Neural cell (in vitro differentiated cells): ENCODE data around the gene KDM3B. TPM values are rescaled to one million over a fixed set of nuclear protein-coding genes. Genes with fewer than 3 reads are reported as not detected.

Experiments
- H2AFZ ChIP-seq: fragments of 200-600, 300-800 bp; sonication (generic), shearing (Covaris generic); 2 replicates; pipeline ENCODE4 v1.6.0; 2014; ENCODE audit warnings: low read depth, mild to moderate bottlenecking, antibody characterized with exemption, low read length, moderate library complexity
- H3F3A ChIP-seq: fragments of 200-600 bp; shearing (Covaris generic); 2 replicates; pipeline ENCODE4 v1.6.1; 2016; ENCODE audit warnings: mild to moderate bottlenecking, moderate library complexity, mixed read lengths, antibody characterized with exemption, low read length; ENCODE audit not compliant: insufficient read depth, poor library complexity, severe bottlenecking
- H3K27ac ChIP-seq: fragments of 200-600, 300-800 bp; sonication (generic), shearing (Covaris generic); 2 replicates; pipeline ENCODE4 v1.5.1; 2014; ENCODE audit warnings: mild to moderate bottlenecking, low read length, moderate library complexity
- H3K27me3 ChIP-seq: fragments of 300-800, 200-600 bp; sonication (generic), shearing (Covaris generic); 2 replicates; pipeline ENCODE4 v1.6.0; 2014; ENCODE audit warnings: mild to moderate bottlenecking, low read depth, low read length, moderate library complexity; ENCODE audit not compliant: insufficient read depth
- H3K36me3 ChIP-seq: fragments of 300-800, 200-600 bp; sonication (generic), shearing (Covaris generic); 2 replicates; pipeline ENCODE4 v1.5.1; 2014; ENCODE audit warnings: mild to moderate bottlenecking, antibody characterized with exemption, low read length, moderate library complexity; ENCODE audit not compliant: insufficient read depth
- H3K4me2 ChIP-seq: fragments of 300-800, 200-600 bp; sonication (generic), shearing (Covaris generic); 2 replicates; pipeline ENCODE4 v1.6.0; 2014; ENCODE audit warnings: mild to moderate bottlenecking, low read length
- H3K4me3 ChIP-seq: fragments of 300-800, 200-600 bp; sonication (generic), shearing (Covaris generic); 2 replicates; pipeline ENCODE4 v1.5.1; 2014; ENCODE audit warnings: mild to moderate bottlenecking, low read length, moderate library complexity
- H3K79me2 ChIP-seq: fragments of 200-600 bp; shearing (Covaris generic); replicated peaks from 2 replicates; pipeline ENCODE4 v1.6.0; 2014; ENCODE audit warnings: mild to moderate bottlenecking, low read length, moderate library complexity; ENCODE audit not compliant: insufficient read depth
- H3K9ac ChIP-seq: fragments of 300-800, 200-600 bp; sonication (generic), shearing (Covaris generic); 2 replicates; pipeline ENCODE4 v1.6.1; 2016; ENCODE audit warnings: mild to moderate bottlenecking, low read length, mixed read lengths
- H3K9me2 ChIP-seq: fragments of 200-600 bp; shearing (Covaris generic); 2 replicates; pipeline ENCODE4 v1.6.1; 2016; ENCODE audit warnings: mild to moderate bottlenecking, low read length, mixed read lengths; ENCODE audit not compliant: insufficient read depth
- H3K9me3 ChIP-seq: fragments of 200-600, 300-800 bp; sonication (generic), shearing (Covaris generic); 2 replicates; pipeline ENCODE4 v1.6.1; 2016; ENCODE audit warnings: mild to moderate bottlenecking, mixed run types, low read length, moderate library complexity, mixed read lengths
- H4K20me1 ChIP-seq: fragments of 200-600 bp; shearing (Covaris generic); 2 replicates; pipeline ENCODE4 v1.6.1; 2016; ENCODE audit warnings: mild to moderate bottlenecking, mixed run types; ENCODE audit not compliant: insufficient read depth
- EP300 ChIP-seq: fragments of 450-650 bp; conservative IDR thresholded peaks from 2 replicates; pipeline ENCODE4 v1.6.1; 2014; ENCODE audit warnings: antibody characterized with exemption, mild to moderate bottlenecking, moderate library complexity; ENCODE audit not compliant: poor library complexity, severe bottlenecking
- EZH2 ChIP-seq: fragments of 200-600, 300-800 bp; shearing (Covaris generic), sonication (generic); IDR thresholded peaks from 2 replicates; pipeline ENCODE4 v1.6.1; 2014; ENCODE audit warnings: antibody characterized with exemption, low read length, borderline replicate concordance, mild to moderate bottlenecking; ENCODE audit not compliant: insufficient read depth, poor library complexity, severe bottlenecking
- MXI1 ChIP-seq: fragments of 450-650 bp; conservative IDR thresholded peaks from 2 replicates; pipeline ENCODE4 v1.6.1; 2014; ENCODE audit warnings: antibody characterized with exemption, mild to moderate bottlenecking; ENCODE audit not compliant: poor library complexity, severe bottlenecking
- POLR2AphosphoS5 ChIP-seq: IDR thresholded peaks from 2 replicates; pipeline ENCODE4 v1.6.1; 2012
- RAD21 ChIP-seq: fragments of 450-650 bp; conservative IDR thresholded peaks from 2 replicates; pipeline ENCODE4 v1.6.1; 2014; ENCODE audit warnings: antibody characterized with exemption, mild to moderate bottlenecking, moderate library complexity
- SMC3 ChIP-seq: fragments of 450-650 bp; conservative IDR thresholded peaks from 2 replicates; pipeline ENCODE4 v1.6.1; 2014; ENCODE audit warnings: antibody characterized with exemption, mild to moderate bottlenecking, moderate library complexity; ENCODE audit not compliant: poor library complexity
- TAF1 ChIP-seq: IDR thresholded peaks from 2 replicates; pipeline ENCODE4 v1.6.1; 2012; ENCODE audit warnings: low read depth
- polyA plus RNA-seq: library from polyadenylated mRNA; depleted of rRNA; stranded (reverse); fragments of >200 nt; gene quantifications from 2 replicates; pipeline ENCODE4 v1.2.3, GENCODE V29; 2014
- TF ChIP-seq, protein P1 (sequence below): fragments of 450-650 bp; IDR thresholded peaks from 2 replicates; pipeline ENCODE4 v1.5.1; 2014; ENCODE audit warnings: antibody characterized with exemption, mild to moderate bottlenecking, moderate library complexity; ENCODE audit not compliant: poor library complexity, severe bottlenecking
- TF ChIP-seq, protein P2 (sequence below): IDR thresholded peaks from 2 replicates; pipeline ENCODE4 v1.6.1; 2012; ENCODE audit warnings: borderline replicate concordance

KDM3B gene
- polyA plus RNA-seq, 1 donor from 2014 or later, result 58.7 TPM

DNA sequence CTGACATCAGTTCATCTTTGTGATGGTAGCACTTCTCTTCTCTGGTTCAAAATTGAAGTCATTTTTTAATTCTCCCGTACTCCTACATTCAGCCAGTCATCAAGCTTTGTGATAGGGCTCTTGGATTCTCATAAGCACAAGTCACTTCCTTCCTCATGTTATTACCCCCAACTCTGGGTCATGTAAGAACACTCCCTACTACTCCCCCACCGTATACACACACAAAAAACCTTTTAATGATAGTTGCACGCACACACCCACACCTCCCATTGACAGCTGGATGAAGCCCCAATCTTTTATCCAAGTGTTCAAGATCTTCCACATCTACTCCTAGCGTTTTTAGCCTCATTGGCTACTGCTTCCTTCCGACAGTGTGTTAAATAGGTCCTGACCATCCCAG, 16.8 kb downstream of the KDM3B start:
- Histone ChIP-seq H2AFZ (no peak overlapping the region), H3K4me2 (no peak overlapping the region), H3F3A (no peaks in the 10 kb centered on the region), H3K79me2 (peaks cover 65% of the 10 kb centered on the region), H3K9ac (no peak overlapping the region), H3K4me3 (no peak overlapping the region), H3K27me3 (no peaks in the 10 kb centered on the region), H4K20me1 (no peaks in the 10 kb centered on the region), H3K27ac (no peak overlapping the region), H3K36me3 (no peaks in the 10 kb centered on the region), H3K9me3 (no peaks in the 10 kb centered on the region), H3K9me2 (no peaks in the 10 kb centered on the region)
- TF ChIP-seq, protein P1, sequence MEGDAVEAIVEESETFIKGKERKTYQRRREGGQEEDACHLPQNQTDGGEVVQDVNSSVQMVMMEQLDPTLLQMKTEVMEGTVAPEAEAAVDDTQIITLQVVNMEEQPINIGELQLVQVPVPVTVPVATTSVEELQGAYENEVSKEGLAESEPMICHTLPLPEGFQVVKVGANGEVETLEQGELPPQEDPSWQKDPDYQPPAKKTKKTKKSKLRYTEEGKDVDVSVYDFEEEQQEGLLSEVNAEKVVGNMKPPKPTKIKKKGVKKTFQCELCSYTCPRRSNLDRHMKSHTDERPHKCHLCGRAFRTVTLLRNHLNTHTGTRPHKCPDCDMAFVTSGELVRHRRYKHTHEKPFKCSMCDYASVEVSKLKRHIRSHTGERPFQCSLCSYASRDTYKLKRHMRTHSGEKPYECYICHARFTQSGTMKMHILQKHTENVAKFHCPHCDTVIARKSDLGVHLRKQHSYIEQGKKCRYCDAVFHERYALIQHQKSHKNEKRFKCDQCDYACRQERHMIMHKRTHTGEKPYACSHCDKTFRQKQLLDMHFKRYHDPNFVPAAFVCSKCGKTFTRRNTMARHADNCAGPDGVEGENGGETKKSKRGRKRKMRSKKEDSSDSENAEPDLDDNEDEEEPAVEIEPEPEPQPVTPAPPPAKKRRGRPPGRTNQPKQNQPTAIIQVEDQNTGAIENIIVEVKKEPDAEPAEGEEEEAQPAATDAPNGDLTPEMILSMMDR, result no peak
- TF ChIP-seq, protein P2, sequence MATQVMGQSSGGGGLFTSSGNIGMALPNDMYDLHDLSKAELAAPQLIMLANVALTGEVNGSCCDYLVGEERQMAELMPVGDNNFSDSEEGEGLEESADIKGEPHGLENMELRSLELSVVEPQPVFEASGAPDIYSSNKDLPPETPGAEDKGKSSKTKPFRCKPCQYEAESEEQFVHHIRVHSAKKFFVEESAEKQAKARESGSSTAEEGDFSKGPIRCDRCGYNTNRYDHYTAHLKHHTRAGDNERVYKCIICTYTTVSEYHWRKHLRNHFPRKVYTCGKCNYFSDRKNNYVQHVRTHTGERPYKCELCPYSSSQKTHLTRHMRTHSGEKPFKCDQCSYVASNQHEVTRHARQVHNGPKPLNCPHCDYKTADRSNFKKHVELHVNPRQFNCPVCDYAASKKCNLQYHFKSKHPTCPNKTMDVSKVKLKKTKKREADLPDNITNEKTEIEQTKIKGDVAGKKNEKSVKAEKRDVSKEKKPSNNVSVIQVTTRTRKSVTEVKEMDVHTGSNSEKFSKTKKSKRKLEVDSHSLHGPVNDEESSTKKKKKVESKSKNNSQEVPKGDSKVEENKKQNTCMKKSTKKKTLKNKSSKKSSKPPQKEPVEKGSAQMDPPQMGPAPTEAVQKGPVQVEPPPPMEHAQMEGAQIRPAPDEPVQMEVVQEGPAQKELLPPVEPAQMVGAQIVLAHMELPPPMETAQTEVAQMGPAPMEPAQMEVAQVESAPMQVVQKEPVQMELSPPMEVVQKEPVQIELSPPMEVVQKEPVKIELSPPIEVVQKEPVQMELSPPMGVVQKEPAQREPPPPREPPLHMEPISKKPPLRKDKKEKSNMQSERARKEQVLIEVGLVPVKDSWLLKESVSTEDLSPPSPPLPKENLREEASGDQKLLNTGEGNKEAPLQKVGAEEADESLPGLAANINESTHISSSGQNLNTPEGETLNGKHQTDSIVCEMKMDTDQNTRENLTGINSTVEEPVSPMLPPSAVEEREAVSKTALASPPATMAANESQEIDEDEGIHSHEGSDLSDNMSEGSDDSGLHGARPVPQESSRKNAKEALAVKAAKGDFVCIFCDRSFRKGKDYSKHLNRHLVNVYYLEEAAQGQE, result no peak
- no peak for TF ChIP-seq SMC3
- no peak for TF ChIP-seq EP300
- TF ChIP-seq MXI1, result no peak
- no peak for TF ChIP-seq TAF1
- no peak for TF ChIP-seq EZH2
- TF ChIP-seq POLR2AphosphoS5, result no peak
- no peak for TF ChIP-seq RAD21

DNA sequence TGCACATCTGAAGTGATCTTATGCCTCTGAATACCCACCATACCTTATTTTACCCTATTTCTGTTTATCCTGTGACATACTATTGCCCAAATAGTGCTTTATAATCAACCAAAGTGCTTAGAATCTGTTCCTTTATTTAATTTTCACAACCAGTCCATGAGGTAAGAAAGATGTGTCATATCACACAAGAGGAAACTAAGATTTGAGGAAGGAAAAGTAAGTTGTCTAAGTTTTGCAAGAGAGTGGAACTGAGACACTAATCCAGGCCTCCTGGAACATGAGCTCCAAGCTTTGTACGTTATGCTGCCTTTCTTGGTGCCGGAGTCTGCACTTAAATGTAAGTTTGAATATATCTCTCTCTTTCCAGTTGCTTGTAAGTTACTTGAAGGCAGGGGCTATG, 17.2 kb downstream of the KDM3B start:
- H3K27me3 ChIP-seq, result no peaks in the 10 kb centered on the region
- no peaks in the 10 kb centered on the region for H3K9me3 ChIP-seq
- no peak overlapping the region for H3K4me3 ChIP-seq
- no peaks in the 10 kb centered on the region for H3F3A ChIP-seq
- no peak overlapping the region for H2AFZ ChIP-seq
- H3K9me2 ChIP-seq, result no peaks in the 10 kb centered on the region
- no peak overlapping the region for H3K27ac ChIP-seq
- no peaks in the 10 kb centered on the region for H3K36me3 ChIP-seq
- TF ChIP-seq EZH2, result no peak
- no peak for TF ChIP-seq RAD21
- TF ChIP-seq, protein P1, result no peak
- no peak overlapping the region for H3K4me2 ChIP-seq
- H3K9ac ChIP-seq, result no peak overlapping the region
- no peaks in the 10 kb centered on the region for H4K20me1 ChIP-seq
- H3K79me2 ChIP-seq, result peaks cover 60% of the 10 kb centered on the region
